Heart left ventricle (tissue), 13 donors: ENCODE data around the gene FNDC11.

Experiments used
- CTCF ChIP-seq, 12 donors: fragments of 200-600 bp; sonication (generic) in 4 of 12; IDR thresholded peaks; one replicate each; pipeline versions ENCODE4 v1.5.0 to v1.8.0; 2018 to 2022; ENCODE audit warnings: antibody characterized with exemption in 12 of 12, mild to moderate bottlenecking in 5 of 12
- POLR2A ChIP-seq, 2 donors: fragments of 450-650 bp; IDR thresholded peaks; one replicate each; pipeline ENCODE4 v1.6.1; 2017; ENCODE audit warnings: antibody characterized with exemption in 2 of 2, mild to moderate bottlenecking in 2 of 2, moderate library complexity in 2 of 2
- donor health status: ischemic (EF 13 %, LVEDD 7.1; RV severe dilation, severe dysfunction).
- donor health status: DM: no; HTN: yes; CAD: no.
- donor health status: DM: no; HTN: no; CAD: no.
- donor health status: ischemic (EF 25% LVEDD 6.9; RV normal size, moderate dysfunction).
- donor health status: ischemic (EF 25% LVEDD 5.7; RV mildly dilated, moderate dysfunction).
- donor health status: ischemic (EF 35%, LVEDD 5.7; RV mildly dilated, moderate dysfunction).
- donor health status: nonischemic (EF 11% LVEDD 7.7; RV severe dilation, severe dysfunction).
- donor health status: DM: yes; HTN: yes; CAD: no.
- donor health status: PGD.
- donor health status: ischemic (EF 29% LVEDD 5.4; RV normal size, mild dysfunction).
- donor health status: nonischemic (EF 23%, LVEDD 6.1; RV moderate dilation, normal function).

- no peak for TF ChIP-seq CTCF (IDR thresholded peaks at IDR 0.05)
- TF ChIP-seq POLR2A (IDR thresholded peaks at IDR 0.05) = no peak
Measured at GRCh38 chr20:63531686-63532448, 22.1 kb upstream of the FNDC11 start.
